Measurements from ENCODE around the gene TMPRSS7. TPM values are rescaled to one million over a fixed set of nuclear protein-coding genes. Genes with fewer than 3 reads are reported as not detected.
A peak's percentile ranks its signal among the peaks of the same experiment; 100 is the strongest.

Gene TMPRSS7
- total RNA-seq, 5 donors from 2014 or later (not counting 1 experiment from before 2014, with no cell fraction given): 0.10 TPM; not detected in 4

- H3K27ac Mint-ChIP-seq: no peak overlapping the region
- ChIA-PET CTCF (interaction anchor here (0.6 to 3.2 kb wide), 5 partner anchors 10 to 45 kb away, joined by 3 to 11 read pairs (median 4); no protein-coding TSS in a partner anchor), POLR2A (interaction anchor here in 1 of 2 donors (0.7 kb wide), 1 partner anchor 635 kb away, joined by 3 read pairs; no protein-coding TSS in a partner anchor)
- peaks cover 21 to 29% of the 10 kb centered on the region in 2 experiments for H3K4me1 ChIP-seq (ENCODE audit: control insufficient read depth in 1 of 2, extremely low read depth in 1 of 2, insufficient read depth in 2 of 2, low read length in 2 of 2)
- no peak for ATAC-seq (replicated peaks in 1 of 4)
- H3K9me3 Mint-ChIP-seq: no peaks in the 10 kb centered on the region
- 80% methylated on average over 11 of the region's 19 CpGs for WGBS (ENCODE audit: insufficient coverage)
- H3K36me3 ChIP-seq (ENCODE audit: control insufficient read depth in 2 of 2, extremely low read depth in 1 of 2, insufficient read depth in 1 of 2, low read length in 1 of 2): no peaks in the 10 kb centered on the region
- H3K36me3 Mint-ChIP-seq: no peaks in the 10 kb centered on the region
- H3K27me3 ChIP-seq (replicated peaks in 1 of 2; ENCODE audit: control insufficient read depth in 2 of 2, extremely low read depth in 1 of 2, insufficient read depth in 2 of 2, low read length in 1 of 2): peaks cover 0 to 10% of the 10 kb centered on the region in 2 experiments
- H3K9me3 ChIP-seq: no peaks in the 10 kb centered on the region
- H3K27me3 Mint-ChIP-seq: peaks cover 1 to 4% of the 10 kb centered on the region in 2 donors
- no peak for DNase-seq
- no peak overlapping the region for H3K27ac ChIP-seq (ENCODE audit: low read length)
- H3K4me3 ChIP-seq (ENCODE audit: control insufficient read depth in 1 of 2, extremely low read depth in 1 of 2, low read length in 1 of 2): peak overlapping the region in 1 of 2 donors; percentile 80
- H3K4me1 Mint-ChIP-seq: peaks cover 28 to 41% (median 39%) of the 10 kb centered on the region in 3 donors
- peak overlapping the region in 2 of 3 donors; percentile 69 to 77 for H3K4me3 Mint-ChIP-seq
These were observed 34.8 kb upstream of the TMPRSS7 start for GRCh38 chr3:111999484-112000324.

DNA sequence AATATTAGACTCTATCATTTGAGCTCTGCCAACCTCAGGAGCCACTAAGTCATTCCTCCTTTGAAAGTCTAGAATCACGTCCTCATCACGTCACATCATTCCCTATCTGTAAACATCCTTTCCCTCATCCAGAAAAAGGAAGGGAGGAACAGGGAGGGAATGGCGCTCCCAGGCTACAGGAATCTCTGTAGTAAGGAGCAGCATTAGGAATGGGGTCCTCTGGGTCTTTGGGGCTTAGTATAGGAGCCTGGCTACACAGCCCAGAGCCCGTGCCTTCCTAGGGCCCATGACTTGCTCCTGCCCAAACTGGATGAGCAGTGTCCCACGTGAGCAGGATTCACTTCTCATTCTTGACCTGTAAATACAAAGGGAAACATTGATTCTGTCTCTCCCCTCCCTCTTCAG, 34.2 kb upstream of the TMPRSS7 start:
- Mint-ChIP-seq H3K4me1 (peaks cover 28 to 41% (median 40%) of the 10 kb centered on the region in 3 donors), H3K4me3 (no peak overlapping the region), H3K27ac (no peak overlapping the region), H3K27me3 (peaks cover 1 to 4% of the 10 kb centered on the region in 2 donors), H3K36me3 (no peaks in the 10 kb centered on the region), H3K9me3 (no peaks in the 10 kb centered on the region)
- DNase-seq (no peak), ATAC-seq (replicated peaks in 1 of 4) (no peak)
- POLR2A ChIA-PET: no interaction called here
- no peaks in the 10 kb centered on the region for H3K36me3 ChIP-seq (ENCODE audit: control insufficient read depth in 2 of 2, extremely low read depth in 1 of 2, insufficient read depth in 1 of 2, low read length in 1 of 2)
- peaks cover 0 to 10% of the 10 kb centered on the region in 2 experiments for H3K27me3 ChIP-seq (replicated peaks in 1 of 2; ENCODE audit: control insufficient read depth in 2 of 2, extremely low read depth in 1 of 2, insufficient read depth in 2 of 2, low read length in 1 of 2)
- H3K4me3 ChIP-seq (ENCODE audit: control insufficient read depth in 1 of 2, extremely low read depth in 1 of 2, low read length in 1 of 2): no peak overlapping the region
- WGBS (ENCODE audit: insufficient coverage): 100% methylated on average over 1 of the region's 5 CpGs
- CTCF ChIA-PET: interaction anchor here (0.6 to 3.2 kb wide), 3 partner anchors 11 to 44 kb away, joined by 3 to 11 read pairs (median 4); no protein-coding TSS in a partner anchor
- no peaks in the 10 kb centered on the region for H3K9me3 ChIP-seq
- no peak overlapping the region for H3K27ac ChIP-seq (ENCODE audit: low read length)
- peaks cover 21 to 29% of the 10 kb centered on the region in 2 experiments for H3K4me1 ChIP-seq (ENCODE audit: control insufficient read depth in 1 of 2, extremely low read depth in 1 of 2, insufficient read depth in 2 of 2, low read length in 2 of 2)

- no CpG with 5 or more reads among the region's 2 CpGs for WGBS (ENCODE audit: insufficient coverage)
- Histone ChIP-seq H3K4me3 (ENCODE audit: control insufficient read depth in 1 of 2, extremely low read depth in 1 of 2, low read length in 1 of 2) (no peak overlapping the region), H3K9me3 (no peaks in the 10 kb centered on the region), H3K36me3 (ENCODE audit: control insufficient read depth in 2 of 2, extremely low read depth in 1 of 2, insufficient read depth in 1 of 2, low read length in 1 of 2) (no peaks in the 10 kb centered on the region), H3K4me1 (ENCODE audit: control insufficient read depth in 1 of 2, extremely low read depth in 1 of 2, insufficient read depth in 2 of 2, low read length in 2 of 2) (peaks cover 21 to 29% of the 10 kb centered on the region in 2 experiments), H3K27me3 (replicated peaks in 1 of 2; ENCODE audit: control insufficient read depth in 2 of 2, extremely low read depth in 1 of 2, insufficient read depth in 2 of 2, low read length in 1 of 2) (peaks cover 0 to 10% of the 10 kb centered on the region in 2 experiments), H3K27ac (ENCODE audit: low read length) (no peak overlapping the region)
- POLR2A ChIA-PET: interaction anchor here in 1 of 2 donors (0.6 kb wide), 1 partner anchor 298 kb away, joined by 5 read pairs; no protein-coding TSS in a partner anchor
- no peaks in the 10 kb centered on the region for H3K36me3 Mint-ChIP-seq
- peaks cover 1 to 4% of the 10 kb centered on the region in 2 donors for H3K27me3 Mint-ChIP-seq
- no peak overlapping the region for H3K4me3 Mint-ChIP-seq
- no peaks in the 10 kb centered on the region for H3K9me3 Mint-ChIP-seq
- DNase-seq (no peak), ATAC-seq (replicated peaks in 1 of 4) (no peak)
- H3K27ac Mint-ChIP-seq: no peak overlapping the region
- peaks cover 28 to 41% (median 40%) of the 10 kb centered on the region in 3 donors for H3K4me1 Mint-ChIP-seq
- CTCF ChIA-PET: interaction anchor here (0.7 to 4.1 kb wide), 4 partner anchors 11 to 26 kb away, joined by 3 to 21 read pairs (median 7); no protein-coding TSS in a partner anchor
These were observed 33.6 kb upstream of the TMPRSS7 start for GRCh38 chr3:112000966-112001365.

- POLR2A ChIA-PET: interaction anchor here in 1 of 2 donors (0.6 kb wide), 1 partner anchor 298 kb away, joined by 5 read pairs; no protein-coding TSS in a partner anchor
- H3K36me3 Mint-ChIP-seq: no peaks in the 10 kb centered on the region
- peaks cover 21 to 29% of the 10 kb centered on the region in 2 experiments for H3K4me1 ChIP-seq (ENCODE audit: control insufficient read depth in 1 of 2, extremely low read depth in 1 of 2, insufficient read depth in 2 of 2, low read length in 2 of 2)
- H3K27me3 Mint-ChIP-seq: peaks cover 1 to 4% of the 10 kb centered on the region in 2 donors
- no CpG with 5 or more reads among the region's 2 CpGs for WGBS (ENCODE audit: insufficient coverage)
- H3K27ac Mint-ChIP-seq: no peak overlapping the region
- no peak overlapping the region for H3K4me3 ChIP-seq (ENCODE audit: control insufficient read depth in 1 of 2, extremely low read depth in 1 of 2, low read length in 1 of 2)
- no peaks in the 10 kb centered on the region for H3K36me3 ChIP-seq (ENCODE audit: control insufficient read depth in 2 of 2, extremely low read depth in 1 of 2, insufficient read depth in 1 of 2, low read length in 1 of 2)
- H3K4me1 Mint-ChIP-seq: peaks cover 28 to 41% (median 40%) of the 10 kb centered on the region in 3 donors
- H3K27me3 ChIP-seq (replicated peaks in 1 of 2; ENCODE audit: control insufficient read depth in 2 of 2, extremely low read depth in 1 of 2, insufficient read depth in 2 of 2, low read length in 1 of 2): peaks cover 0 to 10% of the 10 kb centered on the region in 2 experiments
- H3K27ac ChIP-seq (ENCODE audit: low read length): no peak overlapping the region
- no peak for DNase-seq
- CTCF ChIA-PET: interaction anchor here (0.5 to 4.1 kb wide), 5 partner anchors 10 to 42 kb away, joined by 3 to 21 read pairs (median 8); no protein-coding TSS in a partner anchor
- no peak overlapping the region for H3K4me3 Mint-ChIP-seq
- no peak for ATAC-seq (replicated peaks in 1 of 4)
- H3K9me3 ChIP-seq: no peaks in the 10 kb centered on the region
- H3K9me3 Mint-ChIP-seq: no peaks in the 10 kb centered on the region
These were observed 33.0 kb upstream of the TMPRSS7 start for GRCh38 chr3:112001526-112001925.

GRCh38 chr3:112002096-112002971, 32.2 kb upstream of the TMPRSS7 start:
- H3K27me3 ChIP-seq (replicated peaks in 1 of 2; ENCODE audit: control insufficient read depth in 2 of 2, extremely low read depth in 1 of 2, insufficient read depth in 2 of 2, low read length in 1 of 2): peaks cover 0 to 10% of the 10 kb centered on the region in 2 experiments
- Mint-ChIP-seq H3K9me3 (no peaks in the 10 kb centered on the region), H3K27me3 (peaks cover 1 to 2% of the 10 kb centered on the region in 2 donors), H3K4me1 (peaks cover 28 to 41% (median 40%) of the 10 kb centered on the region in 3 donors), H3K4me3 (peak overlapping the region in 1 of 3 donors; percentile 38), H3K36me3 (no peaks in the 10 kb centered on the region), H3K27ac (peak overlapping the region; percentile 77 to 79)
- ATAC-seq (replicated peaks in 1 of 4) (peak; percentile 39 to 62 (median 49)), DNase-seq (no peak)
- peak overlapping the region; percentile 10 for H3K27ac ChIP-seq (ENCODE audit: low read length)
- no peak overlapping the region for H3K4me3 ChIP-seq (ENCODE audit: control insufficient read depth in 1 of 2, extremely low read depth in 1 of 2, low read length in 1 of 2)
- 14% methylated on average over 2 of the region's 8 CpGs for WGBS (ENCODE audit: insufficient coverage)
- ChIA-PET CTCF (interaction anchor here (0.5 to 4.1 kb wide), 5 partner anchors 11 to 425 kb away, joined by 3 to 21 read pairs (median 3); no protein-coding TSS in a partner anchor), POLR2A (no interaction called here)
- H3K4me1 ChIP-seq (ENCODE audit: control insufficient read depth in 1 of 2, extremely low read depth in 1 of 2, insufficient read depth in 2 of 2, low read length in 2 of 2): peaks cover 21 to 29% of the 10 kb centered on the region in 2 experiments
- H3K36me3 ChIP-seq (ENCODE audit: control insufficient read depth in 2 of 2, extremely low read depth in 1 of 2, insufficient read depth in 1 of 2, low read length in 1 of 2): no peaks in the 10 kb centered on the region
- H3K9me3 ChIP-seq: no peaks in the 10 kb centered on the region
